HepG2 (cell line): Measurements from ENCODE around the gene FUT1.

Source experiments
- CBFB ChIP-seq: sonication (generic); formaldehyde crosslinking; IDR thresholded peaks from 2 replicates; pipeline ENCODE4 v1.4.0; 2020; ENCODE audit warnings: missing genetic modification reagents
- CTCF ChIP-seq: sonication (generic); formaldehyde crosslinking; IDR thresholded peaks from 2 replicates; pipeline ENCODE4 v1.5.0; 2020; ENCODE audit warnings: mild to moderate bottlenecking, missing genetic modification reagents, moderate library complexity
- GTF2F1 ChIP-seq: fragments of 150-350 bp; IDR thresholded peaks from 2 replicates; pipeline ENCODE4 v1.6.1; 2014; ENCODE audit warnings: low read length
- HNF1B ChIP-seq: sonication (generic); formaldehyde crosslinking; IDR thresholded peaks from 2 replicates; pipeline ENCODE4 v1.5.1; 2020; ENCODE audit warnings: mild to moderate bottlenecking, moderate library complexity, missing genetic modification reagents
- MAX ChIP-seq: IDR thresholded peaks from 2 replicates; pipeline ENCODE4 v1.6.1; 2012; ENCODE audit warnings: inconsistent platforms
- POLR2A ChIP-seq, 2 experiments: IDR thresholded peaks; 2 replicates each; pipeline ENCODE4 v1.6.1; 2011; ENCODE audit warnings: low read depth in 2 of 2, low read length in 2 of 2, mild to moderate bottlenecking in 1 of 2, moderate library complexity in 1 of 2; ENCODE audit not compliant: insufficient read depth in 1 of 2

- no peak for TF ChIP-seq HNF1B (CRISPR knock-in tag)
- no peak for TF ChIP-seq MAX
- no peak for TF ChIP-seq CTCF
- TF ChIP-seq POLR2A (IDR thresholded peaks at IDR 0.05; ENCODE audit: insufficient read depth in 1 of 2, low read depth in 2 of 2, low read length in 2 of 2): no peak
- TF ChIP-seq CBFB: no peak
- no peak for TF ChIP-seq GTF2F1
Measured at GRCh38 chr19:48751845-48752495, 471 bp downstream of the FUT1 start.
